ENCODE data around the gene PARD6G.
"Not testable (repeated sequence)": the region's sequence is repeated elsewhere in the genome, so short reads cannot be mapped to it uniquely, and the experiment has no call there.

The PARD6G gene

DNA sequence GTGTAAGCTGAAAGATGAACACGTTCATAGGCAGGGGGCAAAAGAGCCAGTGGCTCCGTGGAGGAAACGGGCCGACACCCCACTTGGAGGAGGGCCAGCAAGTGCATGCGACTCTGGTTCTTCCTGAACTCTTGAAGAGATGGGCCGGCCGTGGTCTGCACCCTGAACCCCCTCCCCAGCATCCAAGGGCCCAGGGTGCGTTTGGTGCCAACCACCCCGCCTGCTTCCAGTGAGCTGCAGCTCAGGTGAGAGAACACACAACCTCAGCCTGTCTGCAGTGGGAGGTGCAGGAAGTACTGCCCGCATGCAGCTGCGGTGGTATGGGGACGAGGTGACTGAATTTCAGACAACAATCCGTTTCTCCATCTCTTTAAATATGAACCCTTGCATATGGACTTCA lies 79.4 kb downstream of the PARD6G start:
- TF ChIP-seq ARNT (IDR thresholded peaks at IDR 0.05) (no peak), FOXM1 (IDR thresholded peaks at IDR 0.05; ENCODE audit: borderline replicate concordance) (no peak), SP1 (IDR thresholded peaks at IDR 0.05) (no peak), LEF1 (IDR thresholded peaks at IDR 0.05; ENCODE audit: borderline replicate concordance) (no peak), BHLHE40 (IDR thresholded peaks at IDR 0.05; ENCODE audit: borderline replicate concordance) (no peak), FOXK2 (IDR thresholded peaks at IDR 0.05) (no peak), NFRKB (IDR thresholded peaks at IDR 0.05) (no peak), FOXA1 (IDR thresholded peaks at IDR 0.05) (no peak), PKNOX1 (IDR thresholded peaks at IDR 0.05) (no peak)
- ChIA-PET CTCF (no interaction called here), POLR2A (no interaction called here)
- DNase-seq (ENCODE audit: extremely low spot score), result no peak

- TF ChIP-seq BHLHE40 (IDR thresholded peaks at IDR 0.05; ENCODE audit: borderline replicate concordance) (no peak), LEF1 (IDR thresholded peaks at IDR 0.05; ENCODE audit: borderline replicate concordance) (no peak), HDGF (IDR thresholded peaks at IDR 0.05; ENCODE audit: borderline replicate concordance) (no peak), ARNT (IDR thresholded peaks at IDR 0.05) (no peak), FOXA1 (IDR thresholded peaks at IDR 0.05) (no peak), NFRKB (IDR thresholded peaks at IDR 0.05) (no peak), TARDBP (IDR thresholded peaks at IDR 0.05) (no peak), PKNOX1 (IDR thresholded peaks at IDR 0.05) (no peak), SUZ12 (IDR thresholded peaks at IDR 0.05) (no peak), L3MBTL2 (conservative IDR thresholded peaks at IDR 0.05) (no peak), CTBP1 (IDR thresholded peaks at IDR 0.05; ENCODE audit: borderline replicate concordance) (no peak), ZNF384 (IDR thresholded peaks at IDR 0.05) (no peak), FOXK2 (IDR thresholded peaks at IDR 0.05) (no peak), SP1 (IDR thresholded peaks at IDR 0.05) (no peak), FOXM1 (IDR thresholded peaks at IDR 0.05; ENCODE audit: borderline replicate concordance) (no peak), ELF4 (IDR thresholded peaks at IDR 0.05) (no peak)
- no peak for DNase-seq (ENCODE audit: extremely low spot score)
- ChIA-PET CTCF (no interaction called here), POLR2A (no interaction called here)
Measured at GRCh38 chr18:80167331-80167730, 80.0 kb downstream of the PARD6G start.

GRCh38 chr18:80166725-80167124 lies 80.6 kb downstream of the PARD6G start:
- ChIA-PET POLR2A (no interaction called here), CTCF (no interaction called here)
- no peak for DNase-seq (ENCODE audit: extremely low spot score)
- no peak for TF ChIP-seq FOXK2 (IDR thresholded peaks at IDR 0.05)
- TF ChIP-seq BHLHE40 (IDR thresholded peaks at IDR 0.05; ENCODE audit: borderline replicate concordance), result no peak
- TF ChIP-seq ARNT (IDR thresholded peaks at IDR 0.05), result no peak

- CTCF ChIA-PET, result interaction anchor here (0.6 kb wide), 1 partner anchor 9 kb away, joined by 3 read pairs; no protein-coding TSS in a partner anchor
- POLR2A ChIA-PET, result no interaction called here
- DNase-seq (ENCODE audit: extremely low spot score), result no peak
- TF ChIP-seq LEF1 (IDR thresholded peaks at IDR 0.05; ENCODE audit: borderline replicate concordance), result no peak
- TF ChIP-seq PKNOX1 (IDR thresholded peaks at IDR 0.05), result no peak
Measured at GRCh38 chr18:80166240-80166639, 81.1 kb downstream of the PARD6G start.

DNA sequence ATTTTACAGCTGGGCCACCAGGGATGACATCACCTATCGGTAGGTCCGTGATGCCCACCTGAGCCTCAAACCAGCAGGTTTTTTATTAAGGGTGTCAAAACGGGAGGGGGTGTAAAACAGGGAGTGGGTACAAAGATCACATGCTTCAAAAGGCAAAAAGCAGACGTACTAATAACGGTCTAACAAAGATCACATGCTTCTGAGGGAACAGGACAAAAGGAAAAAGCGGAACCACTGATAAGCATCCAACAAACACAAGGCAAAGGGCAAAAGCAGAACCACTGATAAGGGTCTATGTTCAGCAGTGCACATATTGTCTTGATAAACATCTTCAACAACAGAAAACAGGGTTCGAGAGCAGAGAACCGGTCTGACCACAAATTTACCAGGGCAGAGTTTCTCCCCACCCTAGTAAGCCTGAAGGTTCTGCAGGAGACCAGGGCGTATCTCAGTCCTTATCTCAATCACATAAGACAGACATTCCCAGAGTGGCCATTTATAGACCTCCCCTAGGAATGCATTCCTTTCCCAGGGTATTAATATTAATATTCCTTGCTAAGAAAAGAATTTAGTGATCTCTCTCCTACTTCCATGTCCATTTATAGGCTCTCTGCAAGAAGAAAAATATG lies 82.5 kb downstream of the PARD6G start:
- DNase-seq (ENCODE audit: extremely low spot score); POLR2A ChIA-PET; CTCF ChIA-PET: not testable (repeated sequence)

DNA sequence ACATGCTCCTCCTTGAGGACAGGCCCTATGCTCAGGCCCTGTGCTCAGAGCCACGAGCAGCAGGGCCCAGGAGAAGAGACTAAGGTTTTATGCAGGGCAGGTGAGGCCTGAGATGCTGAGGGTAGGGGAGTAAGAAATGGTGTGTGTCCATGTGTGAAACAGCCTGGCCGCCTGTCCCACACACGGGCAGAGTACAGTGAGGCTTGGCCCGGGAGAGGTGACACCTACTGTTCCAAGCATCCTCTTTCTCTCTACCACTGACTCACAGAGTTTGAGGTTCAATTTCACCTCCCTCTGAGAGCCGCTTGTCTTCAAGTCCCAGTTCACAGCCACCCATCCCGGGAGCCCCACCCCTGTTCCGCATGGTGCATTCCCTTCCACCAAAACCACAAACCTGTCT lies 84.1 kb downstream of the PARD6G start:
- CTCF ChIA-PET, result no interaction called here
- DNase-seq (ENCODE audit: extremely low spot score), result no peak

More for the DNA sequence above, 84.1 kb downstream of the PARD6G start:
- POLR2A ChIA-PET, result no interaction called here
- no peak for TF ChIP-seq PKNOX1 (IDR thresholded peaks at IDR 0.05)
- no peak for TF ChIP-seq ARNT (IDR thresholded peaks at IDR 0.05)
- TF ChIP-seq TARDBP (IDR thresholded peaks at IDR 0.05), result no peak
- TF ChIP-seq FOXK2 (IDR thresholded peaks at IDR 0.05), result no peak
- TF ChIP-seq FOXM1 (IDR thresholded peaks at IDR 0.05; ENCODE audit: borderline replicate concordance), result no peak
- TF ChIP-seq ZNF384 (IDR thresholded peaks at IDR 0.05), result no peak

Data from HEK293T (cell line).